ENCODE measurements around the gene GGTA1. TPM values are rescaled to one million over a fixed set of nuclear protein-coding genes. Genes with fewer than 3 reads are reported as not detected.

Gene GGTA1
- total RNA-seq, 4 donors from 2014 or later, result 5.6 to 18.7 (median 9.5) TPM

DNA sequence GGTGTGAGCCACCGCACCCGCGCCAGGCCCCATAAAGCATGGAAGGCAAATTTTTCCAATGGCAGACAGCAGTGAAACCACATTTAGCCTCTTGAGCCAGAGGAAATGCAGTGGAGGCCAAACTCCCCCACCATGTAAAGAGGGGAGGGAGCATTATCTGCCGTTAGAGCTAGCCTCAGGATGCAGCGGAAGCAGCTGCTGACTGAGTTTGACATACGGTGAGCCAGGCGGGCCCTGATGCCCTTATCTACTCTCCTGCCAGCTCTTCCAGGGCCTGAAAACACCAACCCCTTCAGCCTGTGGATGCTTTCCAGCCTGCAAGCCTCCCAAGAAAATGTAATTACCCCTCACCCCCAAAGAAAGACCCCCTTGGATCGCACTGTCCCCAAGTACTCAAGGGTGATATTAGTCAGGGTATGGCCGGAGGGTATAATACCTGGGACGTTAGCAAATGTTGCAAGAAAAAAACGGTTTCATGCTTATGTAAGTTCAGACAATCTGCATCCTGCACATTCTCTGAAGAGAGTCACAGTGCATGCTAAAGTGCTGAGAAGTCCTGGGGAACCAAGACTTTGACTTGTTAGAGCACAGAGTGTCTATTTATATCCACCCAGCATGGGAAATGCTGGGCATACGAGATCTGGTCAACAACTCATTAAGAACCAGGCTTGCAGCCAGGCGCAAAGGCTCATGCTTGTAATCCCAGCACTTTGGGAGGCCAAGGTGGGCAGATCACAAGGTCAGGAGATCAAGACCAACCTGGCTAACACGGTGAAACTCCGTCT, 11.3 kb upstream of the GGTA1 start:
- Histone ChIP-seq H3K9me3 (no peaks in the 10 kb centered on the region), H3K4me3 (no peak overlapping the region), H3K27ac (replicated peaks in 1 of 4) (no peak overlapping the region), H3K4me1 (peaks cover 0 to 10% (median 8%) of the 10 kb centered on the region in 4 donors), H3K27me3 (no peaks in the 10 kb centered on the region), H3K36me3 (no peaks in the 10 kb centered on the region)
- intact Hi-C loops (cut with DNase I), result no loop called here
- TF ChIP-seq POLR2AphosphoS5 (IDR thresholded peaks at IDR 0.05) (no peak), EP300 (IDR thresholded peaks at IDR 0.05) (no peak), POLR2A (IDR thresholded peaks at IDR 0.05; ENCODE audit: low read depth) (no peak)
- TF ChIP-seq, protein P1, sequence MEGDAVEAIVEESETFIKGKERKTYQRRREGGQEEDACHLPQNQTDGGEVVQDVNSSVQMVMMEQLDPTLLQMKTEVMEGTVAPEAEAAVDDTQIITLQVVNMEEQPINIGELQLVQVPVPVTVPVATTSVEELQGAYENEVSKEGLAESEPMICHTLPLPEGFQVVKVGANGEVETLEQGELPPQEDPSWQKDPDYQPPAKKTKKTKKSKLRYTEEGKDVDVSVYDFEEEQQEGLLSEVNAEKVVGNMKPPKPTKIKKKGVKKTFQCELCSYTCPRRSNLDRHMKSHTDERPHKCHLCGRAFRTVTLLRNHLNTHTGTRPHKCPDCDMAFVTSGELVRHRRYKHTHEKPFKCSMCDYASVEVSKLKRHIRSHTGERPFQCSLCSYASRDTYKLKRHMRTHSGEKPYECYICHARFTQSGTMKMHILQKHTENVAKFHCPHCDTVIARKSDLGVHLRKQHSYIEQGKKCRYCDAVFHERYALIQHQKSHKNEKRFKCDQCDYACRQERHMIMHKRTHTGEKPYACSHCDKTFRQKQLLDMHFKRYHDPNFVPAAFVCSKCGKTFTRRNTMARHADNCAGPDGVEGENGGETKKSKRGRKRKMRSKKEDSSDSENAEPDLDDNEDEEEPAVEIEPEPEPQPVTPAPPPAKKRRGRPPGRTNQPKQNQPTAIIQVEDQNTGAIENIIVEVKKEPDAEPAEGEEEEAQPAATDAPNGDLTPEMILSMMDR (IDR thresholded peaks at IDR 0.05), result no peak
- no peak for DNase-seq (ENCODE audit: extremely low spot score)
- WGBS, result 65% methylated on average over 14 of the region's 15 CpGs

DNA sequence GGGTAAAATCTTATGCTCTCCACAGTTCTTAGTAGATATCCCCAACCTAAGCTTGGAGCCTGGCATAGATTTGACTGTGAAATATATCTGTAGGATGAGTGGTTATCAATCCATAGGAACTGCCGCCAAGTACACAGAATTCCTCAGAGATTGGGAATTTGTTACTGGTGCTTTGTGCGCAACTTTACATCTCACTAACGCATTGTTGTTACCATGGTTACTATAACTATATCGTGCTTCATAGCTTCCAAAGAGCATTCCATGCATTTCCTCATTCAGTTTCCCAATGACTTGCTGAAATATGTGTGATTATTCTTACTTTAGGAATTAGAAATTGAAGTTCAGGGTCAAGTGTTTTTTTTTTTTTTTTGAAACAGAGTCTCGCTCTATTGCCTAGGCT, 9.5 kb upstream of the GGTA1 start:
- no peaks in the 10 kb centered on the region for H3K27me3 ChIP-seq
- intact Hi-C loops (cut with DNase I), result no loop called here
- TF ChIP-seq POLR2A (IDR thresholded peaks at IDR 0.05; ENCODE audit: low read depth) (no peak), POLR2AphosphoS5 (IDR thresholded peaks at IDR 0.05) (no peak), EP300 (IDR thresholded peaks at IDR 0.05) (no peak)
- TF ChIP-seq, protein P1 (IDR thresholded peaks at IDR 0.05), result no peak
- peaks cover 0 to 10% (median 8%) of the 10 kb centered on the region in 4 donors for H3K4me1 ChIP-seq
- 98% methylated on average over 5 of the region's 5 CpGs for WGBS
- H3K9me3 ChIP-seq, result no peaks in the 10 kb centered on the region
- no peaks in the 10 kb centered on the region for H3K36me3 ChIP-seq
- no peak overlapping the region for H3K27ac ChIP-seq (replicated peaks in 1 of 4)
- no peak for DNase-seq (ENCODE audit: extremely low spot score)
- no peak overlapping the region for H3K4me3 ChIP-seq

DNA sequence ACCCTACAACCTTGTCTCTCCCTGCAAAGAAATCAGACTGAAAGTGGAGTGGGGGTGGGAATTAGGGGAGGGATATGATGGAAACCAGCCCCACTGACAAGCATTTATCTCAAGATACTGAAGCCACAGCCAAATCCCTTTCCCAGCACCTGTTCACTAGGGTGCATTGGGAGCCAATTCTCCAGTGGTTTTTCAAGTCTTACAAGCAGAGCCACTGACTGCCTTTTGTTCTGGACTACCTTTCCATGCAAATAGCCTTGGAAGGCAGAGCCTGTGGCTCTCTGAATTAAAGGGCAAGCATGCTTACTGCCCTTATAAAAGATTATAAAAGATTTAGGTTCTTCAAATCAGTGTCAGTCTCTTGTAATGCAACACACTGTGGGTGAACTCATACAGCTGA, 8.8 kb upstream of the GGTA1 start:
- DNase-seq (ENCODE audit: extremely low spot score), result no peak
- intact Hi-C loops (cut with DNase I), result no loop called here
- TF ChIP-seq EP300 (IDR thresholded peaks at IDR 0.05), result no peak
- no peak for TF ChIP-seq POLR2A (IDR thresholded peaks at IDR 0.05; ENCODE audit: low read depth)
- no peak for TF ChIP-seq POLR2AphosphoS5 (IDR thresholded peaks at IDR 0.05)
- TF ChIP-seq, protein P1 (IDR thresholded peaks at IDR 0.05), result no peak
- H3K4me3 ChIP-seq, result no peak overlapping the region
- H3K36me3 ChIP-seq, result no peaks in the 10 kb centered on the region
- no peak overlapping the region for H3K27ac ChIP-seq (replicated peaks in 1 of 4)
- no peaks in the 10 kb centered on the region for H3K9me3 ChIP-seq
- H3K27me3 ChIP-seq, result no peaks in the 10 kb centered on the region
- H3K4me1 ChIP-seq, result peaks cover 0 to 10% (median 8%) of the 10 kb centered on the region in 4 donors

DNA sequence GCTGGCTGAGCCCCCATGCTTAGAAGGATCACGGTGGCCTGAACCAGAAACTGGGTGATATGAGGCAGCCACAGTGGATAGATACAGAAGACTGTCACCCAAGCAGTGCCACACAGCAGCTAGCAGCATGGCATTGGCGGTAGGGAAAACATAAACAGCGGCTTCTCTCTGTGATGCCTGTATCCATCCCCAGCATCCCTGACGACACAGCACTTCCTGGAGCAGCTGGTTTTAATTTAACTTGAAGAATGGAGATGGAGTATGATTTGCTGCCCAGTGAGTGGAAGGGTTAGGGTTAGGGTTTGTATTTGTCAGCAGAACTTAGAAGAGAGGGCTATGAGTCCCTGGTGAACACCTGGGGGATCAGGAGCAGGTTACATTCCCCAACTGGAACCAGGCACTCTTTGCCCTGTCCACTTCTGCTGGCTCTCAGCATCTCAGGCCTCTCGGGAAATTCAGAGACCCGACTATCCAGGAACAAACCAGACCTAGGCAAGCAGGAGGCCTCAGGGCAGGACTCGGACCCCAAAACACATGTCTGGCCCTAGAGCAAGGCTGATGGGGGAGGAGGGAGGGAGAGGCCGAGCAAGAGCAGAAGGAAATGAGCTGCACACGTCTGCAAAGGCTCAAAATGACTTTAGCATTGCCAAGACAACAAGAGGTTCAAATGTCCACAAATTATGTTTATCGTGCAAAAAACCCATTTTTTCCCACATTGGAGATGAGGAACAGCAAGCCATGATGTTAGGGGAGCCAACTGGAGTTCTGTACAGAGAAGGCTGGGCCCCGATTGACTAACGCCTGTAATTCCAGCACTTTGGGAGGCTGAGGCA, 6.5 kb upstream of the GGTA1 start:
- no peaks in the 10 kb centered on the region for H3K36me3 ChIP-seq
- H3K4me3 ChIP-seq, result no peak overlapping the region
- H3K9me3 ChIP-seq, result no peaks in the 10 kb centered on the region
- no peak for DNase-seq (ENCODE audit: extremely low spot score)
- no peaks in the 10 kb centered on the region for H3K27me3 ChIP-seq
- no peak for TF ChIP-seq POLR2AphosphoS5 (IDR thresholded peaks at IDR 0.05)
- no peak for TF ChIP-seq POLR2A (IDR thresholded peaks at IDR 0.05; ENCODE audit: low read depth)
- intact Hi-C loops (cut with DNase I), result no loop called here
- 70% methylated on average over 12 of the region's 12 CpGs for WGBS
- H3K4me1 ChIP-seq, result peaks cover 0 to 7% (median 6%) of the 10 kb centered on the region in 4 donors
- no peak overlapping the region for H3K27ac ChIP-seq (replicated peaks in 1 of 4)

DNA sequence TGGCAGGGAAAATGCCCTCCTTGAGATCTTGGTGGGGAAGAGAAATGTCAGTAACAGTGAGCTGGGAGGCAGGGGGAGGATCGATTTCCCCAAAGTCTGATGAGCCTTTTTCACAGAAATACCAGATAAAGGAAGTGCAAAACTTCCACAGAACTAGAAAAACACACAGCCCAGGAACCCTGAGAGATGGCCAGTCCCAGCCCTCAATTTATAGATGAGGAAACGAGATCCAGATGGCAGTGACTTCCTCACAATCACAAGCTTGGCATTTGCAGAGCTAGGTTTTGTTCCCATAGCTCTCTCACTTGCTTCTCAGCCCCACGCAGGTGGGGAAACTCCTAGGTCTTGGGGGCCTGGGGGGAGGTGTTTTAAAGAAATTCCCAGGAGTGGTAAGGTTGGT, 3.8 kb upstream of the GGTA1 start:
- 63% methylated on average over 3 of the region's 3 CpGs for WGBS
- Histone ChIP-seq H3K4me1 (peaks cover 14 to 23% (median 22%) of the 10 kb centered on the region in 4 donors), H3K36me3 (no peaks in the 10 kb centered on the region), H3K27me3 (no peaks in the 10 kb centered on the region), H3K4me3 (no peak overlapping the region), H3K9me3 (no peaks in the 10 kb centered on the region), H3K27ac (replicated peaks in 1 of 4) (peak overlapping the region in 1 of 4 donors; percentile 13)
- TF ChIP-seq EP300 (IDR thresholded peaks at IDR 0.05) (no peak), POLR2A (IDR thresholded peaks at IDR 0.05; ENCODE audit: low read depth) (no peak), POLR2AphosphoS5 (IDR thresholded peaks at IDR 0.05) (no peak)
- TF ChIP-seq, protein P1 (IDR thresholded peaks at IDR 0.05), result no peak
- intact Hi-C loops (cut with DNase I), result no loop called here
- DNase-seq (ENCODE audit: extremely low spot score), result no peak
